GM12872 (cell line): Measurements from ENCODE around the gene ACKR2.

Experiments
- CTCF ChIP-seq: IDR thresholded peaks from 3 replicates; pipeline ENCODE4 v1.5.1; 2011; ENCODE audit warnings: low read depth, mild to moderate bottlenecking, low read length, moderate library complexity; ENCODE audit not compliant: insufficient read depth

ACKR2 gene

DNA sequence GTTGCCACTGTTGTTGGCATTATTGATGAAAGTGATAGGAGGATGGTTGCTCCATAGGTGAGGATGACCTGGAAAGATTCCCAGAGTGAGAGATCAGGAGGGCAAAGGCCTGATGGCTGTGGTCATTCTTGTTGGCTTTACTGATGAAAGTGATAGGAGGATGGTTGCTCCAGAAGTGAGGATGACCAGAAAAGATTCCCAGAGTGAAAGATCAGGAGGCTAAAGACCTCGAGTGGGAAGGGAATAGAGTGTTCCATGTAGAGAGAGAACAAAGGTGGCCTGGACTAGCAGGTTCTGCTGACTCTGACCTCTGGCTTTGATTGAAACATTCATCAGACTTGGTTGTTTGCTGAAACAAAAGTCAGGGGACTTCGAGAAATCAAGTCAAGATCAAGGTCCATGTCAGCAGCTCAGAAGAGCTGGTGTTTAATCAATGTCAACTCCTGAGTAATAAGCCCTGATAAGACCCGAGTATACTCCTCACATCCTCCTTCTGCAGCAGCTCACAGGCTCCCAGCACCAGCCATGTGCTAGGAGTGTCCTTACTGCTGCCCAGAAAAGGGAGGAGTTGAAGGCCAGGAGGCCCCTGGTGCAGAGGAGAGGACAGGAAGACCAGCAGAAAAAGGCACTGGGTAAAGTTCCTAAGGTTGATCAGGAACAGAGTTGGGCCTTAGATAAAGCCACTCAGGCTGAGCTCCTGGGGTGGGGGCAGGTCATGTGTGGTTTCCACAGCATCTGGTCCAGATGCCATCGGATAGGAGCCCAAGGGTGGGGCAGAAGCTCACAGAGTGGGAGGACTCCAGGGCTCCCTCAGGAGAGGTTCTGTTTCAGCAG lies 46.5 kb downstream of the ACKR2 start:
- no peak for TF ChIP-seq CTCF

DNA sequence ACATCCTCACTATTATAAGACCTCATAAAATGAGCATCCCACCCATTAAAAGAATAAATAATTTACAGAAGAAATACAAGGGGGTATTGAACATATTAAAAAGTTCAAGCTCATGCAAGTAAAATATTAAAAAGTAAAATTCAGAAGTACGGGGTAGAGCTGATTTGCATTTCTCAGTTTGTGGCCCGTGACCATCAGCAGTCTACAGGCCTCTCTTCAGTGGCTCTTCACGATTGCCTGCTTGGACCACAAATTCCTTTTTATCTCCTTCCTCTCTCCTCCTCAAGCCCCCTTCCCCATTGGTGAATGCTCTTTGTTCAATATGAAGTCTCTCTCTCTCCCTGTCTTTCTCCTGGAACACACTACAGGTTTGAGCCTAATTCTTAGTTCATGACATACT lies 47.3 kb downstream of the ACKR2 start:
- TF ChIP-seq CTCF: no peak

DNA sequence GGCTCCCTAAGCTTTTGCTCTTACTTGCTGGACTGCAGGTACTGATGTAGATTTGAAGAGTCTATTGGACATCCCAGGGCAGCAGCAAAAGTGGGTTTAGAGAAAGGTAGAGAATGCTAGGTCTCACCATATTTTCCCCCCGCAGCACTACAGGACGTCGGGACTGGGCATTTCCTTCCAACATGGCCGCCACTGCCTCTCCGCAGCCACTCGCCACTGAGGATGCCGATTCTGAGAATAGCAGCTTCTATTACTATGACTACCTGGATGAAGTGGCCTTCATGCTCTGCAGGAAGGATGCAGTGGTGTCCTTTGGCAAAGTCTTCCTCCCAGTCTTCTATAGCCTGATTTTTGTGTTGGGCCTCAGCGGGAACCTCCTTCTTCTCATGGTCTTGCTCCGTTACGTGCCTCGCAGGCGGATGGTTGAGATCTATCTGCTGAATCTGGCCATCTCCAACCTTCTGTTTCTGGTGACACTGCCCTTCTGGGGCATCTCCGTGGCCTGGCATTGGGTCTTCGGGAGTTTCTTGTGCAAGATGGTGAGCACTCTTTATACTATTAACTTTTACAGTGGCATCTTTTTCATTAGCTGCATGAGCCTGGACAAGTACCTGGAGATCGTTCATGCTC lies 55.2 kb downstream of the ACKR2 start:
- TF ChIP-seq CTCF: no peak

DNA sequence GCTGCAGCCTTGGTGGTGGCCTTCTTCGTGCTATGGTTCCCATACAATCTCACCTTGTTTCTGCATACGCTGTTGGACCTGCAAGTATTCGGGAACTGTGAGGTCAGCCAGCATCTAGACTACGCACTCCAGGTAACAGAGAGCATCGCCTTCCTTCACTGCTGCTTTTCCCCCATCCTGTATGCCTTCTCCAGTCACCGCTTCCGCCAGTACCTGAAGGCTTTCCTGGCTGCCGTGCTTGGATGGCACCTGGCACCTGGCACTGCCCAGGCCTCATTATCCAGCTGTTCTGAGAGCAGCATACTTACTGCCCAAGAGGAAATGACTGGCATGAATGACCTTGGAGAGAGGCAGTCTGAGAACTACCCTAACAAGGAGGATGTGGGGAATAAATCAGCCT lies 56.0 kb downstream of the ACKR2 start:
- TF ChIP-seq CTCF: no peak

DNA sequence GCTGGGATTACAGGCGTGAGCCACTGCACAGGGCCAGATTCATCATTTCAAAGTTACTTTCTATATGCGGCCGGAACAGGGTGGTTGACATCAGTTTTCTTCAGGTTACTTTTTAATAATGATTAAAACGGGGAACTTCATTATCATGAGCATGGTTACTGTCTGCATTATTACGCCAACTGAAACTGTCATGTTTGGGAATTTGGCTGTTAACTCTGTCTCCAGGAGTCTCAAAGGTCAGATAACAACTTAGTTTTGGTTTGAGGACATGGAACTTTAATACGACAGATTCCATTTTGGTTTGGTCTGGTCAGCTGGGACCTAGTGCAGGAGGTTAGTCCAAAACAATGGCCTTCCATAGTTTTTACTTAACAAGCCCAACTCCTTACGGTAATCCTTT lies 57.9 kb downstream of the ACKR2 start:
- no peak for TF ChIP-seq CTCF

DNA sequence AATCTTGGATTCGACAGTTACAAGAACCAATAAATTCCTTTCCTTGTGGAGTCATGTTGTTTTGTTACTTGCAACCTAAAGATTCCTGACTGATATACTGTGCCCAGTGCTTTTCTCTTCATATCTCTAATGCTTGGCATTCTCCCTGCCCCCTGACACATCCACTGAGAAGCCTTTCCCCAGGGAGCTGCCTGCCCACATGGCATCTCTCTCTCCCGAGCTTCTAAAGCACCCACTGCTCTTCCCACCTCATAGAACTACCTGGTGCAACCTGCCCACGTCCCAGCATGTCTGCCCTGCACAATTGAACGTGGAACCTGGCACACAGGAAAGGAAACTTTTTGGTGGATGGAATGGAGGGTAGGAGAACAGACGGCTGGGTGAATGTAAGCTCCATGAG lies 59.6 kb downstream of the ACKR2 start:
- no peak for TF ChIP-seq CTCF

DNA sequence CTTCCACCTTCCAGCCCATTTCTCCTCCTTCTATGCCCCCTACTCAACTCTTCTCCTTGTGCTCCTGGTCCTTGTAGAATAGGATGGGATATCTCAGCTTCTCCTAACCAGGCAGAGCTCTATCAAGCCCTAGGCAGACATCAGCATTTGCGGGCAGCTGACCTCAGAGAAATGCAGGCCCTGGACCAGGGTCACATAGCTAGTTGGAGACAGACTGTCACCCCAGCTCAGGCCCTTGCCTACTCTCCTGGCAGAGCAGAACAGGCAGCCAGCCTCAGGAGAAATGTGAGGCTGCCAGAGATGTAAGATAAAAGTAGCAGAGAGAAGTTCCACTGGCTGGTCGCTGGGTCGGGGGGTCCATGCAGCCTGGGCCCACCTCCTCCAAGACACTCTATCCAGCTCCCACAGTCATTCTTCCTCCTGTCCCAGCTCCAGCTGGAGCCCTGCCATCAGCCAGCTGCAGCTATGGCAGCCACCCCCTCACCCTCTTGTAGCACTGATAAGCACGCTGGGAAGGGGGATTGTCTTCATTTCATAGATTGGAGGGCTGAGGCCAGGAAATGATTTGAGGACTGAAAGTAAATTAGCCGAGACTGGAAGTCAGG lies 62.4 kb downstream of the ACKR2 start:
- TF ChIP-seq CTCF: no peak
